Astrocyte of the cerebellum (primary cell): ENCODE data around the gene HAP1.
"Not testable (repeated sequence)": the region's sequence is repeated elsewhere in the genome, so short reads cannot be mapped to it uniquely, and the experiment has no call there.

Source experiments
- DNase-seq: peaks from one replicate; pipeline ENCODE4 v3.0.0-alpha.2; 2011; ENCODE audit warnings: low read depth
- H3K4me3 ChIP-seq: 2 replicates; pipeline ENCODE4 v1.5.1; 2011; ENCODE audit warnings: mild to moderate bottlenecking, low read depth, low read length, moderate library complexity
- in situ Hi-C: cut with HindIII; loops from 2 replicates; pipeline ENCODE4 v1.10.0; 2017; ENCODE audit warnings: low sequenced_read_pairs
- TF ChIP-seq, protein P1 (sequence below): IDR thresholded peaks from 2 replicates; pipeline ENCODE4 v1.5.1; 2012; ENCODE audit warnings: low read length, low read depth, moderate library complexity, mild to moderate bottlenecking; ENCODE audit errors: missing control alignments

Gene HAP1

GRCh38 chr17:41705271-41705991 lies 29.0 kb downstream of the HAP1 start:
- H3K4me3 ChIP-seq = no peak overlapping the region
- in situ Hi-C loops = no loop called here
- DNase-seq = no peak
- TF ChIP-seq, protein P1, sequence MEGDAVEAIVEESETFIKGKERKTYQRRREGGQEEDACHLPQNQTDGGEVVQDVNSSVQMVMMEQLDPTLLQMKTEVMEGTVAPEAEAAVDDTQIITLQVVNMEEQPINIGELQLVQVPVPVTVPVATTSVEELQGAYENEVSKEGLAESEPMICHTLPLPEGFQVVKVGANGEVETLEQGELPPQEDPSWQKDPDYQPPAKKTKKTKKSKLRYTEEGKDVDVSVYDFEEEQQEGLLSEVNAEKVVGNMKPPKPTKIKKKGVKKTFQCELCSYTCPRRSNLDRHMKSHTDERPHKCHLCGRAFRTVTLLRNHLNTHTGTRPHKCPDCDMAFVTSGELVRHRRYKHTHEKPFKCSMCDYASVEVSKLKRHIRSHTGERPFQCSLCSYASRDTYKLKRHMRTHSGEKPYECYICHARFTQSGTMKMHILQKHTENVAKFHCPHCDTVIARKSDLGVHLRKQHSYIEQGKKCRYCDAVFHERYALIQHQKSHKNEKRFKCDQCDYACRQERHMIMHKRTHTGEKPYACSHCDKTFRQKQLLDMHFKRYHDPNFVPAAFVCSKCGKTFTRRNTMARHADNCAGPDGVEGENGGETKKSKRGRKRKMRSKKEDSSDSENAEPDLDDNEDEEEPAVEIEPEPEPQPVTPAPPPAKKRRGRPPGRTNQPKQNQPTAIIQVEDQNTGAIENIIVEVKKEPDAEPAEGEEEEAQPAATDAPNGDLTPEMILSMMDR = no peak

GRCh38 chr17:41702712-41703111 lies 31.7 kb downstream of the HAP1 start:
- H3K4me3 ChIP-seq = no peak overlapping the region
- in situ Hi-C loops = no loop called here
- no peak for DNase-seq
- TF ChIP-seq, protein P1 = no peak

DNA sequence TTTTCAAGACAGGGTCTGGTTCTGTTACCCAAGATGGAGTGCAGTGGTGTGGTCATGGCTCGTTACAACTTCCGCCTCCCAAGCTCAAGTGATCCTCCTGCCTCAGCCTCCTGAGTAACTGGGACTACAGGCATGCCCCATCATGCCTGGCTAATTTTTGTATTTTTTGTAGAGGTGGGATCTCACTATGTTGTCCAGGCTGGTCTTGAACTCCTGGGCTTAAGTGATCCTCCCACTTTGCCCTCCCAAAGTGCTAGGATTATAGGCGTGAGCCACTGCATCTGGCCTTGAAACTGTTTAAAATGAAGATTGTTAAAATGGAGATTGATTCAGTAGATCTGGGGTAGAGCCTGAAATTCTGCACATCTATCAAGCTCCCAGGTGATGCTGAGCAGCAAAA lies 33.6 kb downstream of the HAP1 start:
- in situ Hi-C loops, DNase-seq: not testable (repeated sequence)

DNA sequence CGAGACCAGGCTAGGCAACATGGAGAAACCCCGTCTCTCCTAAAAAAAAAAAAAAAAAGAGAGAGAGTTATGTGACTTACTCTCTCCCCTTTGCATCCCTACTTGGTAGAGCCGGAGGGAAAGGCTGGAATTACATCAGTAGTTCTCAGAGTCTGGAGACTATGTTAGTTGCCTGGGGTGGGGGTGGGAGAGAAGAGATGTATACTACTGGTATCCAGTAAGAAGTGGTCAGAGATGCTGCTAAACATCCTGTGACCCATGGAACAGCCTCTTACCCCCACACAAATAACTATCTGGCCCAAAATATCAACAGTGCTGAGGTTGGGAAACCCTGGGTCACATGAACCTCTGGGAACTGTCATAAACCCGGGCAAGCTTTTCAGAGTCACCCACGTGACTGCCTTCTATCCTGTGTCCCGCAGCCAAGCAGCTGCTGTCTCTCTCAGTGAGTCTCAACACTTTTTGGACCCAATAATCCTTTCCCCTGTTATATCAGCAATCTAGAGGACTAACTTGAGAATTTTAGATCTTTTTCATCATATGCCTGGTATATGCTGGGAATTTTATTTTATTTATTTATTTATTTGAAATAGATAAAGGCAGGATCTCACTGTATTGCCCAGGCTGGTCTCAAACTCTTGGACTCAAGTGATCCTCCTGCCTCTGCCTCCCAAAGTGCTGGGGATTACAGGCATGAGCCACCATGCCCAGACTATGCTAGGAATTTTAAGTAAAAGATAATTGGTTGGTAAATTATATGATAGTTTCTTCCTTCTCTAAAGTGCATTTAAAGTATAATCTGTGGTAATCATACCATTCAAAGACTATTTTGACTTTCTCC lies 37.1 kb downstream of the HAP1 start:
- in situ Hi-C loops = no loop called here
- TF ChIP-seq, protein P1 = no peak
- DNase-seq = no peak
- H3K4me3 ChIP-seq = no peak overlapping the region

More for the DNA sequence above, 33.6 kb downstream of the HAP1 start:
- not testable (repeated sequence) for H3K4me3 ChIP-seq

GRCh38 chr17:41695954-41696757 lies 38.3 kb downstream of the HAP1 start:
- TF ChIP-seq, protein P1 = peak; percentile 84
- in situ Hi-C loops = no loop called here
- H3K4me3 ChIP-seq = no peak overlapping the region
- DNase-seq = peak; percentile 64

DNA sequence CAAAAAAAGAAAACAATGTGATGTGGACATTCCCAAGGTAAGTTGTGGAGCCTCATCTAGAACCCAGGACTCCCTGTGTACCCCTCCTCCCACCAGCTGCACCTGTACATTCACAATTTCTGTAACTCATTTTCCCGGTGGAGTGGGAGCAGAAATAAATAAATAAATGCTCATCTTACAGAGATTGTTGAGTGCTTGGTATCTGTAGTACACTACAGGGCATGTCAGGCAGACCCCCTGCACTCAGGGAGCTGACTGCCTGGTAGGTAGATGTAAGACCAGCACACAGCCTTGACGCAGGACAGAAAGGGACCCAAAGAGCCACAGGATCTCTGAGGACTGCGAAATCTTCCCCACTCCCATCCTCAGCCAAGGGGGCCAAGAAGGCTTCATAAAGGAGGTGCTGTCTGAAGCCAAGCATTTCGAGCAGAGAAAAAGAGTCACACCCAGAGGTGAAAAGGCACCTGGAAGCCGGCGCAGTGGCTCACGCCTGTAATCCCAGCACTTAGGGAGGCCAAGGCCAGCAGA lies 39.2 kb downstream of the HAP1 start:
- in situ Hi-C loops = no loop called here
- TF ChIP-seq, protein P1 = no peak
- DNase-seq = no peak
- no peak overlapping the region for H3K4me3 ChIP-seq
